ENCODE measurements around the gene ENTPD2. TPM values are rescaled to one million over a fixed set of nuclear protein-coding genes. Genes with fewer than 3 reads are reported as not detected.

The ENTPD2 gene
- total and polyA plus RNA-seq, 2 experiments from 2014 or later, result 1.8 to 1.9 TPM

DNA sequence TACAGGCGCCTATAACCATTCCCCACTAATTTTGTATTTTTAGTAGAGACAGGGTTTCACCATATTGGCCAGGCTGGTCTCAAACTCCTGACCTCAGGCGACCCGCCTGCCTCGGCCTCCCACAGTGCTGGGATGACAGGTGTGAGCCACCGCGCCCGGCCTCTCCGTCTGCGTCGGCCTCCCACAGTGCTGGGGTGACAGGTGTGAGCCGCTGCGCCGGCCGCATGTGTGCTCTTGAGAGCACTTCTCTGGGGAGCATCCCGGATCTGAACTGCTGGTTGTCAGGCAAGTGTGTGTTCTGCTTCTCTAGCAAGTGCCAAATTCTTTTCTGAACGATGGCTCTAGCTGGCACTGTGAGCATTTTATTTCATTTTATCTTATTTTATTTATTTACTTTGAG lies 3.7 kb upstream of the ENTPD2 start (continued):
- TF ChIP-seq ZNF462 (CRISPR knock-in tag; IDR thresholded peaks at IDR 0.05), result no peak

- no peak for ATAC-seq
- no peak overlapping the region for H3K4me3 Mint-ChIP-seq
Observed at GRCh38 chr9:137056739-137057415, 3.0 kb upstream of the ENTPD2 start.

More at GRCh38 chr9:137056739-137057415, 3.0 kb upstream of the ENTPD2 start:
- DNase-seq (ENCODE audit: low spot score), result no peak
- peaks cover 34% of the 10 kb centered on the region for H3K27me3 ChIP-seq (ENCODE audit: insufficient read depth)
- H3F3A ChIP-seq (replicated peaks; ENCODE audit: low read depth), result 0 out of 2 replicates have a peak, but pooled peaks cover 2% of the 10 kb centered on the region
- H3K4me3 ChIP-seq, result no peak overlapping the region
- H2AFZ ChIP-seq, result no peak overlapping the region
- H4K20me1 ChIP-seq (replicated peaks; ENCODE audit: insufficient read depth), result no peaks in the 10 kb centered on the region
- H3K4me1 ChIP-seq (ENCODE audit: insufficient read depth), result no peaks in the 10 kb centered on the region
- H3K9me2 ChIP-seq (ENCODE audit: insufficient read depth), result no peaks in the 10 kb centered on the region
- peaks cover 2% of the 10 kb centered on the region; the same call in 1 of the 3 replicates for H3K4me1 Mint-ChIP-seq
- H3K27me3 Mint-ChIP-seq (ENCODE audit: insufficient read depth, low read depth, poor library complexity), result peaks cover 36% of the 10 kb centered on the region
- no peak overlapping the region for H3K27ac Mint-ChIP-seq
- H3K27ac ChIP-seq (ENCODE audit: low read depth), result no peak overlapping the region
- no peaks in the 10 kb centered on the region for H3K36me3 ChIP-seq (ENCODE audit: insufficient read depth)
- H3K36me3 Mint-ChIP-seq (ENCODE audit: low read depth), result no peaks in the 10 kb centered on the region
- no peaks in the 10 kb centered on the region for H3K79me2 ChIP-seq (replicated peaks; ENCODE audit: insufficient read depth)
- no peak for TF ChIP-seq ZNF331 (CRISPR knock-in tag; IDR thresholded peaks at IDR 0.05; ENCODE audit: low read depth)
- TF ChIP-seq, protein P1, sequence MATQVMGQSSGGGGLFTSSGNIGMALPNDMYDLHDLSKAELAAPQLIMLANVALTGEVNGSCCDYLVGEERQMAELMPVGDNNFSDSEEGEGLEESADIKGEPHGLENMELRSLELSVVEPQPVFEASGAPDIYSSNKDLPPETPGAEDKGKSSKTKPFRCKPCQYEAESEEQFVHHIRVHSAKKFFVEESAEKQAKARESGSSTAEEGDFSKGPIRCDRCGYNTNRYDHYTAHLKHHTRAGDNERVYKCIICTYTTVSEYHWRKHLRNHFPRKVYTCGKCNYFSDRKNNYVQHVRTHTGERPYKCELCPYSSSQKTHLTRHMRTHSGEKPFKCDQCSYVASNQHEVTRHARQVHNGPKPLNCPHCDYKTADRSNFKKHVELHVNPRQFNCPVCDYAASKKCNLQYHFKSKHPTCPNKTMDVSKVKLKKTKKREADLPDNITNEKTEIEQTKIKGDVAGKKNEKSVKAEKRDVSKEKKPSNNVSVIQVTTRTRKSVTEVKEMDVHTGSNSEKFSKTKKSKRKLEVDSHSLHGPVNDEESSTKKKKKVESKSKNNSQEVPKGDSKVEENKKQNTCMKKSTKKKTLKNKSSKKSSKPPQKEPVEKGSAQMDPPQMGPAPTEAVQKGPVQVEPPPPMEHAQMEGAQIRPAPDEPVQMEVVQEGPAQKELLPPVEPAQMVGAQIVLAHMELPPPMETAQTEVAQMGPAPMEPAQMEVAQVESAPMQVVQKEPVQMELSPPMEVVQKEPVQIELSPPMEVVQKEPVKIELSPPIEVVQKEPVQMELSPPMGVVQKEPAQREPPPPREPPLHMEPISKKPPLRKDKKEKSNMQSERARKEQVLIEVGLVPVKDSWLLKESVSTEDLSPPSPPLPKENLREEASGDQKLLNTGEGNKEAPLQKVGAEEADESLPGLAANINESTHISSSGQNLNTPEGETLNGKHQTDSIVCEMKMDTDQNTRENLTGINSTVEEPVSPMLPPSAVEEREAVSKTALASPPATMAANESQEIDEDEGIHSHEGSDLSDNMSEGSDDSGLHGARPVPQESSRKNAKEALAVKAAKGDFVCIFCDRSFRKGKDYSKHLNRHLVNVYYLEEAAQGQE (IDR thresholded peaks at IDR 0.05; ENCODE audit: unreplicated experiment), result no peak
- TF ChIP-seq ZNF462 (CRISPR knock-in tag; IDR thresholded peaks at IDR 0.05), result no peak
- no peak for TF ChIP-seq POLR2AphosphoS5 (IDR thresholded peaks at IDR 0.05; ENCODE audit: low read depth)
- no peak overlapping the region for H3K4me2 ChIP-seq
- no peaks in the 10 kb centered on the region for H3K9me3 Mint-ChIP-seq
